AG10803 (cell line): ENCODE data around the gene SPG21.
"Not testable (repeated sequence)": the region's sequence is repeated elsewhere in the genome, so short reads cannot be mapped to it uniquely, and the experiment has no call there.

ENCODE experiments used
- DNase-seq: peaks from one replicate; pipeline ENCODE4 v3.0.0; 2010; ENCODE audit warnings: low read depth
- H3K4me3 ChIP-seq: 2 replicates; pipeline ENCODE4 v1.5.1; 2011; ENCODE audit warnings: mild to moderate bottlenecking, low read length, control low read depth
- CTCF ChIP-seq: conservative IDR thresholded peaks from 2 replicates; pipeline ENCODE4 v1.5.1; 2011; ENCODE audit warnings: mild to moderate bottlenecking, low read length, control low read depth, inconsistent platforms

The SPG21 gene

GRCh38 chr15:65021488-65021887 is 31.8 kb upstream of the SPG21 start:
- H3K4me3 ChIP-seq = no peak overlapping the region
- DNase-seq = no peak
- TF ChIP-seq CTCF = no peak

DNA sequence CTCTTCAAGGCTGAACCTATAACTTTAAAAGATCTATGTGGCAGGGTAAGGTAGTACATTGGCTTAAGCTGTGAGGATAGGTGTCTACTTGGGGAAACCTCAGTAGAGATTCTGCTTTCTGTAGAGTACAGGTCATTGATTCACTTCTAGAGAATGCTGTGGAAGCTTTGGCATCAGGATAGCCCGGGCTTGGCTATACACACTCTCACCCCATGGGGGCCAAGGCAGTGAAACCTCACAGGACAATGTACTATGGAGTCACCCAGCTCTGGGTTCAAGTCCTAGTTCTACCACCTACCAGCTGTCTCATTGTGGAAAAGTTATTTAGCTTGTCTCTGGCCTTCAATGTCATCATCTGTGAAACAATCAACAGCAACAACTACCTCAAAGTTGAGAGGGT is 30.7 kb upstream of the SPG21 start:
- no peak overlapping the region for H3K4me3 ChIP-seq
- DNase-seq = no peak
- no peak for TF ChIP-seq CTCF

DNA sequence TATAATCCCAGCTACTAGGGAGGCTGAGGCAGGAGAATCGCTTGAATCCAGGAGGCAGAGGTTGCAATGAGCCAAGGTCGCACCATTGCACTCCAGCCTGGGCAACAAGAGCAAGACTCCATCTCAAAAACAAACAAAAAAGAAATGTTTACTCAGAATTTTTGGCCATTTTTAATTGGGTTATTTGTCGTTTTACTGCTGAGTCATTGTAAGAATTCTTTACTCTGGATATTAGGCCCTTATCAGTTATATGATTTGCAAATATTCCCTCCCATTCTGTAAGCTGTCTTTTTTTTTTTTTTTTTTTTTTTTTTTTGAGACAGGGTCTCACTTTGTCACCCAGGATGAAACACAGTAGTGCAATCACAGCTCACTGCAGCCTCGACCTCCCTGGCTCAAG is 21.5 kb upstream of the SPG21 start:
- not testable (repeated sequence) for DNase-seq, H3K4me3 ChIP-seq

DNA sequence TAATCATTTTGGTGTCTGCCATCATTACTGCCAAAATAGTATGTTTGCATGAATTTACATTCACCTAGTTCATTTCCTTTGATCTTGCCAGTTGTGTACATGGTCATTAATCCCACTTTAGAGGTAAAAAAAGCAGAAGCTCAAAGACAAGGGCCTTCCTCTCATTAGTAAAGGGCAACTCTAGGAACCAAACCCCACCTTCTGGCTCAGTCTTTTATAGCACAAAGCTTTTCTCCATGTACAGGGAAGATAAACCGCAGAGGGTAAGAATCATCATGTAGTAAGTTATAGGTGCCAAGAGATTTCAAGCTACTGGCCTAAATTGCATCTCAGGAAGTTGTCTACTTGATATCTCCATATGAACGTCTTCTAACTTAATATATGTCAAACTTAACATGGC is 19.3 kb upstream of the SPG21 start:
- DNase-seq = peak; percentile 29
- TF ChIP-seq CTCF = peak; percentile 38

DNA sequence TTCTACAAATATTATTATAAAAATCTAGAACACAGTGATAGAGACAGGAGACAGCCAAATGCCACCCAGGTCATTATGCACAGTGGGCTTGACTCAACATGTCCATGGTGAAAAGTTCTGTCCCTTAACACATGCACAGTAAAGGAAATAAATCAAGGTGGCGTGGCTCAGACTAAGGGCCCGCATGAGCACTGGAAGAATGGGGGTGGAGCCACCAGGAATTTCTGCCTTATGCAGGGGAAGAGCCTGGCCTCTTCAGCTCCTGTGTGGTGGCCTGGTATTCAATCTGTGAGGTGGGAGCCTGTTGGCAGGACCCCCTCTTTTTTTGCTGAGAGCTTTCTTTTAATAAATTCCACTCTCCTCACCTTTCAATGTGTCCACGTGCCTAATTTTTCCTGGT is 17.2 kb upstream of the SPG21 start:
- DNase-seq = no peak
- no peak overlapping the region for H3K4me3 ChIP-seq
- TF ChIP-seq CTCF = no peak

More for the DNA sequence above, 19.3 kb upstream of the SPG21 start:
- no peak overlapping the region for H3K4me3 ChIP-seq

DNA sequence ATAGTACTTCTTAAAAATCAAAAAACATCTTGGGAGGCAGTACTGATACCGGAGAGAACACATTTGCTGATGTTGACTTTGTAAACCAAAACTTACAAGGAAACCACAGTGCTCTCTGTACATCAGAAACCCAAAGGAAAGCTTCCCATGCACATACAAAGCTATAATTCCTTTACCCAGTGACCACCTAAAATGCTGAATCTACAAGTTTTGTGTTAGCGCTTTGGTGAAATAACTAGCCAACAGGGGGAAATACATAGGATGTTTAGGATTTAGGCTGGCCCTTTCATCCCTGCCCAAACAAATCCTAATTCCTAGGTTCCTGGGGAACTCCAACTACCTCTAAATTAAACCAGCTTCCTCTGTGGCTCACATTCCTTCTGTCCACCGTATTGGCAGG is 15.3 kb upstream of the SPG21 start:
- DNase-seq = no peak
- TF ChIP-seq CTCF = no peak
- no peak overlapping the region for H3K4me3 ChIP-seq

DNA sequence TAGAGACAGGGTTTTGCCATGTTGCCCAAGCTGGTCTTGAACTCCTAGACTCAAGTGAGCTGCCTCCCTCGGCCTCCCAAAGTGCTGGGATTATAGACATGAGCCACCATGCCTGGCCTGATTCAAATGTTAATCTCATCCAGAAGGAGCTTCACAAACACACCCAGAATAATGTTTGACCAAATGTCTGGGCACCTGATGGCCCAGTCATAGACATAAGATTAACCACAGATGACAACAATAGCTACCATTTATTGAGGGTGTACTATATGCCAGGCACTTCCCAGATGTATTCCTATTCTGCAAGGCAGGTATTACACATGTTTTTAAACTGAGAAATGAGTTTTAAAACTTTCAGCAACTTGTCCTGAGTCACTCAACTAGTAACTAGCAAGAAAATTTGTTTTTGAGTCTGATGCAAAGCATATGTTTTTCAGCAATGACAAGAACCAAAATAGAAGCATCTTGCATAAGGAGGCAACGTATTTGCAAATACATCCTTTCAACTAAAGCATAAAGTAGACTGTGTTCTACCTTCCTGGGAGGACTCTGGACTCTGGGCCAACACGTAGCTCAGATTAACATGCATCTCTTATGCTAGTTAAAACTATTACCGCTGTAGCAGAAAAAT is 8.1 kb upstream of the SPG21 start:
- H3K4me3 ChIP-seq = no peak overlapping the region
- TF ChIP-seq CTCF = no peak
- peak; percentile 67 for DNase-seq

GRCh38 chr15:64997066-64997465 is 7.4 kb upstream of the SPG21 start:
- no peak overlapping the region for H3K4me3 ChIP-seq
- no peak for TF ChIP-seq CTCF
- DNase-seq = no peak
